H1 (cell line): Measurements from ENCODE around the gene CS. TPM values are rescaled to one million over a fixed set of nuclear protein-coding genes. Genes with fewer than 3 reads are reported as not detected.

Experiments
- CTCF ChIA-PET: fragments of 300-600 bp; sonication (Branson Sonifier 250); formaldehyde crosslinking; loops from one replicate; lab custom pipeline; 2021; ENCODE audit not compliant: partially characterized antibody; lab: Charles Lee
- POLR2A ChIA-PET: fragments of 300-600 bp; sonication (Branson Sonifier 250); formaldehyde crosslinking; loops from one replicate; lab custom pipeline; 2021; ENCODE audit warnings: inconsistent platforms; ENCODE audit not compliant: partially characterized antibody; lab: Charles Lee
- DNase-seq, 2 experiments: peaks; one replicate each; pipeline versions ENCODE4 v3.0.0 to v3.0.0-alpha.2; 2010 to 2022; ENCODE audit warnings: low spot score in 2 of 2, low read depth in 1 of 2, mixed read lengths in 1 of 2
- FAIRE-seq: peaks from 2 replicates; lab custom pipeline; 2011; peaks lifted over from hg19 to GRCh38; lab: Jason Lieb, UNC
- H2AFZ ChIP-seq: 2 replicates; pipeline ENCODE4 v1.8.1; 2012; ENCODE audit warnings: low read length, inconsistent platforms
- H2AK5ac ChIP-seq: 2 replicates; pipeline ENCODE4 v1.6.1; 2013; ENCODE audit warnings: low read depth, low read length
- H2BK120ac ChIP-seq: replicated peaks from 2 replicates; pipeline ENCODE3; 2013; ENCODE audit warnings: low read depth, low read length, inconsistent platforms
- H2BK12ac ChIP-seq: 2 replicates; pipeline ENCODE4 v1.6.1; 2013; ENCODE audit warnings: low read depth, low read length
- H2BK15ac ChIP-seq: 2 replicates; pipeline ENCODE4 v1.6.1; 2013; ENCODE audit warnings: low read length
- H2BK20ac ChIP-seq: 2 replicates; pipeline ENCODE4 v1.6.1; 2013; ENCODE audit warnings: low read length
- H2BK5ac ChIP-seq: 2 replicates; pipeline ENCODE4 v1.6.1; 2013; ENCODE audit warnings: low read depth, low read length
- H3K14ac ChIP-seq: 2 replicates; pipeline ENCODE4 v1.6.1; 2013; ENCODE audit warnings: inconsistent platforms; ENCODE audit not compliant: insufficient read length
- H3K18ac ChIP-seq: 2 replicates; pipeline ENCODE4 v1.6.1; 2013; ENCODE audit warnings: low read length; ENCODE audit errors: extremely low read depth
- H3K23ac ChIP-seq: 2 replicates; pipeline ENCODE4 v1.6.1; 2013; ENCODE audit warnings: inconsistent platforms; ENCODE audit not compliant: insufficient read length
- H3K23me2 ChIP-seq: 2 replicates; pipeline ENCODE4 v1.6.1; 2013; ENCODE audit warnings: low read depth, low read length
- H3K27ac ChIP-seq: 2 replicates; pipeline ENCODE4 v1.6.1; 2011; ENCODE audit warnings: low read depth, low read length, inconsistent platforms
- H3K27me3 ChIP-seq, 4 experiments: replicated peaks in 1 of 4; 1 replicate in 1 of 4; 2 replicates in 3 of 4; pipeline versions ENCODE4 v1.6.1 to v1.8.1; 2011 to 2013; ENCODE audit warnings: low read length in 3 of 4, mild to moderate bottlenecking in 3 of 4, inconsistent platforms in 2 of 4, mixed read lengths in 2 of 4, moderate library complexity in 1 of 4; ENCODE audit not compliant: control insufficient read depth in 3 of 4, insufficient read depth in 3 of 4; ENCODE audit errors: extremely low read depth in 1 of 4
- H3K36me3 ChIP-seq, 4 experiments: 2 replicates each; pipeline versions ENCODE4 v1.6.1 to v1.8.1; 2011 to 2013; ENCODE audit warnings: mild to moderate bottlenecking in 4 of 4, low read length in 3 of 4, moderate library complexity in 2 of 4, control low read depth in 1 of 4, inconsistent platforms in 1 of 4; ENCODE audit not compliant: insufficient read depth in 4 of 4, control insufficient read depth in 2 of 4
- H3K4ac ChIP-seq: replicated peaks from 2 replicates; pipeline ENCODE3; 2013; ENCODE audit warnings: low read length, low read depth, mixed read lengths, inconsistent platforms; ENCODE audit not compliant: insufficient read length
- H3K4me1 ChIP-seq, 4 experiments: replicated peaks in 1 of 4; 1 replicate in 1 of 4; 2 replicates in 3 of 4; pipeline versions ENCODE4 v1.6.1 to v1.8.1; 2011 to 2013; ENCODE audit warnings: low read length in 3 of 4, inconsistent platforms in 2 of 4, mixed read lengths in 1 of 4; ENCODE audit not compliant: insufficient read depth in 4 of 4, control insufficient read depth in 3 of 4
- H3K4me2 ChIP-seq, 2 experiments: 2 replicates each; pipeline versions ENCODE4 v1.6.1 to v1.8.1; 2011 to 2013; ENCODE audit warnings: low read depth in 2 of 2, low read length in 2 of 2, control low read depth in 1 of 2, inconsistent platforms in 1 of 2, mild to moderate bottlenecking in 1 of 2; ENCODE audit not compliant: insufficient read depth in 1 of 2
- H3K4me3 ChIP-seq, 4 experiments: fragments of 200-600, 300-600 bp in 1 of 4; sonication (generic), shearing (Covaris generic), sonication (Bioruptor Twin) in 1 of 4; 2 replicates each; pipeline versions ENCODE4 v1.5.1 to v1.8.1; 2011 to 2016; ENCODE audit warnings: low read length in 4 of 4, low read depth in 3 of 4, control low read depth in 2 of 4, inconsistent platforms in 2 of 4, mild to moderate bottlenecking in 2 of 4, mixed read lengths in 1 of 4, moderate library complexity in 1 of 4; ENCODE audit not compliant: insufficient read depth in 2 of 4; ENCODE audit errors: extremely low read depth in 1 of 4
- H3K56ac ChIP-seq: replicated peaks from 2 replicates; pipeline ENCODE3; 2013; ENCODE audit warnings: low read depth, mild to moderate bottlenecking, mixed read lengths, low read length, inconsistent platforms; ENCODE audit not compliant: insufficient read length
- H3K79me1 ChIP-seq: 2 replicates; pipeline ENCODE4 v1.6.1; 2013; ENCODE audit warnings: low read depth, low read length, control low read depth
- H3K79me2 ChIP-seq, 2 experiments: 2 replicates each; pipeline versions ENCODE4 v1.6.1 to v1.8.1; 2012 to 2013; ENCODE audit warnings: low read length in 2 of 2, mild to moderate bottlenecking in 2 of 2, inconsistent platforms in 1 of 2; ENCODE audit not compliant: insufficient read depth in 2 of 2, control insufficient read depth in 1 of 2
- H3K9ac ChIP-seq, 4 experiments: replicated peaks in 1 of 4; 1 replicate in 1 of 4; 2 replicates in 3 of 4; pipeline versions ENCODE4 v1.6.1 to v1.8.1; 2011 to 2013; ENCODE audit warnings: low read depth in 3 of 4, low read length in 3 of 4, control low read depth in 2 of 4, mild to moderate bottlenecking in 2 of 4, moderate library complexity in 2 of 4, inconsistent platforms in 1 of 4; ENCODE audit errors: extremely low read depth in 1 of 4
- H3K9me3 ChIP-seq, 2 experiments: 2 replicates each; pipeline versions ENCODE4 v1.6.1 to v1.8.1; 2012 to 2013; ENCODE audit warnings: mild to moderate bottlenecking in 2 of 2, moderate library complexity in 2 of 2, control low read depth in 1 of 2, inconsistent platforms in 1 of 2, low read depth in 1 of 2, low read length in 1 of 2, mixed read lengths in 1 of 2; ENCODE audit not compliant: insufficient read depth in 2 of 2
- H4K20me1 ChIP-seq, 2 experiments: replicated peaks in 1 of 2; 2 replicates each; pipeline versions ENCODE3 to v1.8.1; 2011 to 2013; ENCODE audit warnings: inconsistent platforms in 2 of 2, low read length in 2 of 2, mild to moderate bottlenecking in 1 of 2; ENCODE audit not compliant: insufficient read depth in 2 of 2, control insufficient read depth in 1 of 2
- H4K5ac ChIP-seq: 2 replicates; pipeline ENCODE4 v1.6.1; 2013; ENCODE audit warnings: low read length, low read depth, mixed read lengths, inconsistent platforms; ENCODE audit not compliant: insufficient read length
- H4K8ac ChIP-seq: 2 replicates; pipeline ENCODE4 v1.8.0; 2013; ENCODE audit warnings: mild to moderate bottlenecking, moderate library complexity, low read length, inconsistent platforms; ENCODE audit not compliant: insufficient read depth; ENCODE audit errors: extremely low read depth
- H4K91ac ChIP-seq: replicated peaks from 2 replicates; pipeline ENCODE3; 2013; ENCODE audit warnings: low read length, mixed read lengths, inconsistent platforms; ENCODE audit not compliant: insufficient read length
- CHD2 ChIP-seq: IDR thresholded peaks from 2 replicates; pipeline ENCODE4 v1.6.1; 2012; ENCODE audit warnings: low read length, improper control_type of control experiment
- CTBP2 ChIP-seq: IDR thresholded peaks from 2 replicates; pipeline ENCODE4 v1.7.0; 2011; ENCODE audit warnings: borderline replicate concordance, mild to moderate bottlenecking, moderate library complexity, mixed read lengths, low read length; ENCODE audit not compliant: insufficient read depth, insufficient read length
- E2F6 ChIP-seq: IDR thresholded peaks from 2 replicates; pipeline ENCODE4 v1.6.1; 2012; ENCODE audit warnings: inconsistent platforms
- EZH2 ChIP-seq: fragments of 200-600 bp; sonication (generic); IDR thresholded peaks from 2 replicates; pipeline ENCODE4 v1.7.1; 2012; ENCODE audit warnings: low read depth, mild to moderate bottlenecking, moderate library complexity, low read length, inconsistent platforms; ENCODE audit not compliant: severe bottlenecking
- JUN ChIP-seq: IDR thresholded peaks from 2 replicates; pipeline ENCODE4 v1.6.1; 2011; ENCODE audit warnings: low read depth, mild to moderate bottlenecking, improper control_type of control experiment, low read length
- KDM5A ChIP-seq: fragments of 200-600 bp; IDR thresholded peaks from 2 replicates; pipeline ENCODE4 v1.7.1; 2012; ENCODE audit warnings: mild to moderate bottlenecking, low read length, inconsistent platforms, mixed read lengths
- PHF8 ChIP-seq: fragments of 200-600 bp; sonication (generic); conservative IDR thresholded peaks from 2 replicates; pipeline ENCODE4 v1.7.1; 2012; ENCODE audit warnings: low read depth, mild to moderate bottlenecking, inconsistent platforms, low read length, moderate library complexity
- SAP30 ChIP-seq: fragments of 300-600 bp; sonication (generic); IDR thresholded peaks from 2 replicates; pipeline ENCODE4 v1.7.1; 2012; ENCODE audit warnings: low read length, moderate library complexity, mild to moderate bottlenecking, inconsistent platforms; ENCODE audit not compliant: insufficient read depth, insufficient replicate concordance
- SUZ12 ChIP-seq: fragments of 200-600 bp; sonication (generic); IDR thresholded peaks from 2 replicates; pipeline ENCODE4 v1.6.1; 2012; ENCODE audit warnings: mild to moderate bottlenecking, inconsistent platforms, low read length, moderate library complexity, mixed read lengths
- TEAD4 ChIP-seq: IDR thresholded peaks from 2 replicates; pipeline ENCODE4 v1.6.1; 2012; ENCODE audit warnings: low read depth, low read length, inconsistent platforms, mixed read lengths
- WGBS, 2 experiments: shearing (Covaris generic) in 1 of 2; methylation state at CpG; one replicate each; pipeline versions ENCODE4 v1.1.6 to v1.1.7; 2013 to 2015; ENCODE audit warnings: low lambda C conversion rate in 2 of 2, mixed read lengths in 2 of 2, inconsistent platforms in 1 of 2, low coverage in 1 of 2, missing lambda C conversion rate in 1 of 2; ENCODE audit not compliant: insufficient replicate concordance in 2 of 2, insufficient coverage in 1 of 2, insufficient read length in 1 of 2; ENCODE audit errors: extremely low coverage in 1 of 2, missing lambda C conversion rate in 1 of 2; 5-methylcytosine and 5-hydroxymethylcytosine counted together
- polyA plus RNA-seq, 7 experiments: library from polyadenylated mRNA; depleted of rRNA in 3 of 7; stranded (reverse) in 5 of 7; unstranded in 2 of 7; fragments of >200 nt in 5 of 7; fragments of 200-250 nt in 2 of 7; gene quantifications; 1 replicate in 5 of 7; 2 replicates in 1 of 7; 4 replicates in 1 of 7; pipeline versions ENCODE4 v1.2.1 to v1.2.3, GENCODE V29; 2011 to 2013; ENCODE audit warnings: missing spikeins in 2 of 7, mixed read lengths in 2 of 7
- total RNA-seq: library from RNA; stranded (reverse); fragmentation: NEBNext Ultra II Directional; extraction: Animal tissue kit (Norgen Biotek cat#: 25700); gene quantifications from 2 replicates; pipeline ENCODE4 v1.2.1, GENCODE V29; 2021

The CS gene
- total and polyA plus RNA-seq, 2 of the 8 experiments (the other 6 are each of a cell fraction or from before 2014, with no cell fraction given) = 96.6 to 238 TPM

GRCh38 chr12:56266693-56267442 is 33.3 kb downstream of the CS start, which contains the start of gene COQ10A:
COQ10A (plus strand) TSS chr12:56266942; CDS start chr12:56267119, 177 bp downstream.
- H3K9ac ChIP-seq = peak within 1 kb of the TSS; percentile 74 to 84 (median 84)
- peaks cover 0 to 9% (median 3%) of the 10 kb centered on the region in 4 experiments; a peak in 4 of 7 replicates for H3K4me1 ChIP-seq
- WGBS, 2 experiments = 2% methylated on average over 64 of the region's 68 CpGs; no CpG with 5 or more reads in 1 of the 2 experiments
- peak within 1 kb of the TSS; percentile 80 for H4K5ac ChIP-seq
- no peak within 1 kb of the TSS for H3K56ac ChIP-seq
- peak; percentile 51 to 95 for DNase-seq
- H2AK5ac ChIP-seq = no peak within 1 kb of the TSS; the same call in 1 of the 2 replicates
- peak within 1 kb of the TSS; percentile 96; the same call in 1 of the 2 replicates for H2BK15ac ChIP-seq
- no peaks in the 10 kb centered on the region for H3K79me2 ChIP-seq
- H4K8ac ChIP-seq = peak within 1 kb of the TSS; percentile 77; the same call in 1 of the 2 replicates
- no peak within 1 kb of the TSS for H2BK20ac ChIP-seq
- ChIA-PET POLR2A (interaction anchor here (0.6 to 2.8 kb wide), 44 partner anchors 9 to 222 kb away, joined by 3 to 24 read pairs (median 4); partner anchors contain the start of genes ANKRD52, CS, ESYT1 and MYL6), CTCF (interaction anchor here (0.5 to 3.4 kb wide), 28 partner anchors 8 to 387 kb away, joined by 3 to 20 read pairs (median 4); partner anchors contain the start of genes ANKRD52 and RNF41)
- H3K23ac ChIP-seq = no peak within 1 kb of the TSS
- H2BK12ac ChIP-seq = peak within 1 kb of the TSS; percentile 27; the same call in 1 of the 2 replicates
- no peaks in the 10 kb centered on the region for H3K27me3 ChIP-seq
- peak within 1 kb of the TSS; percentile 83 for H4K91ac ChIP-seq
- peak within 1 kb of the TSS; percentile 93; the same call in 1 of the 2 replicates for H3K18ac ChIP-seq
- no peaks in the 10 kb centered on the region for H3K9me3 ChIP-seq
- no peak for FAIRE-seq
- no peak within 1 kb of the TSS for H3K4ac ChIP-seq
- no peak within 1 kb of the TSS for H2BK120ac ChIP-seq
- H2AFZ ChIP-seq = peak within 1 kb of the TSS; percentile 72
- H3K4me2 ChIP-seq = peak within 1 kb of the TSS; percentile 83 to 86
- no peak within 1 kb of the TSS for H3K14ac ChIP-seq
- peaks cover 0 to 23% (median 4%) of the 10 kb centered on the region in 4 experiments; a peak in 3 of 8 replicates for H3K36me3 ChIP-seq
- H3K79me1 ChIP-seq = no peaks in the 10 kb centered on the region
- peak within 1 kb of the TSS; percentile 99; the same call in 1 of the 2 replicates for H2BK5ac ChIP-seq
- H3K23me2 ChIP-seq = peaks cover 7% of the 10 kb centered on the region; the same call in 1 of the 2 replicates
- peaks cover 0 to 2% of the 10 kb centered on the region in 2 experiments for H4K20me1 ChIP-seq
- peak within 1 kb of the TSS; percentile 82 to 88 (median 87) for H3K4me3 ChIP-seq
- peak within 1 kb of the TSS; percentile 84 for H3K27ac ChIP-seq
- TF ChIP-seq SAP30 (no peak), KDM5A (no peak), E2F6 (no peak), JUN (no peak), EZH2 (no peak), PHF8 (peak; percentile 94), CTBP2 (no peak), TEAD4 (no peak), SUZ12 (no peak), CHD2 (no peak)
